H1 (cell line): ENCODE data around the gene SOS1. TPM values are rescaled to one million over a fixed set of nuclear protein-coding genes. Genes with fewer than 3 reads are reported as not detected.

Source experiments
- CHD7 ChIP-seq: fragments of 300-600 bp; sonication (generic); IDR thresholded peaks from 2 replicates; pipeline ENCODE4 v1.7.1; 2012; ENCODE audit warnings: low read length, moderate library complexity, mild to moderate bottlenecking, inconsistent platforms; ENCODE audit not compliant: insufficient replicate concordance
- CTBP2 ChIP-seq: IDR thresholded peaks from 2 replicates; pipeline ENCODE4 v1.7.0; 2011; ENCODE audit warnings: borderline replicate concordance, mild to moderate bottlenecking, moderate library complexity, mixed read lengths, low read length; ENCODE audit not compliant: insufficient read depth, insufficient read length
- SIRT6 ChIP-seq: IDR thresholded peaks from one replicate; pipeline ENCODE4 v1.7.1; 2012; ENCODE audit warnings: low read length, inconsistent platforms
- SUZ12 ChIP-seq: fragments of 200-600 bp; sonication (generic); IDR thresholded peaks from 2 replicates; pipeline ENCODE4 v1.6.1; 2012; ENCODE audit warnings: mild to moderate bottlenecking, inconsistent platforms, low read length, moderate library complexity, mixed read lengths
- polyA plus RNA-seq, 7 experiments: library from polyadenylated mRNA; depleted of rRNA in 3 of 7; stranded (reverse) in 5 of 7; unstranded in 2 of 7; fragments of >200 nt in 5 of 7; fragments of 200-250 nt in 2 of 7; gene quantifications; 1 replicate in 5 of 7; 2 replicates in 1 of 7; 4 replicates in 1 of 7; pipeline versions ENCODE4 v1.2.1 to v1.2.3, GENCODE V29; 2011 to 2013; ENCODE audit warnings: missing spikeins in 2 of 7, mixed read lengths in 2 of 7
- total RNA-seq: library from RNA; stranded (reverse); fragmentation: NEBNext Ultra II Directional; extraction: Animal tissue kit (Norgen Biotek cat#: 25700); gene quantifications from 2 replicates; pipeline ENCODE4 v1.2.1, GENCODE V29; 2021
- TF ChIP-seq, protein P1 (sequence below): IDR thresholded peaks from 2 replicates; pipeline ENCODE4 v1.6.1; 2012; ENCODE audit warnings: inconsistent platforms
- TF ChIP-seq, protein P2 (sequence below), 3 experiments: IDR thresholded peaks; 1 replicate in 2 of 3; 2 replicates in 1 of 3; pipeline versions ENCODE4 v1.5.1 to v1.6.1; 2011; ENCODE audit warnings: low read length in 3 of 3, mild to moderate bottlenecking in 3 of 3, inconsistent platforms in 2 of 3, low read depth in 1 of 3, moderate library complexity in 1 of 3; ENCODE audit not compliant: insufficient read depth in 1 of 3; ENCODE audit errors: control extremely low read depth in 1 of 3

The SOS1 gene
- total and polyA plus RNA-seq, 2 of the 8 experiments (the other 6 are each of a cell fraction or from before 2014, with no cell fraction given), result 25.7 to 27.0 TPM

DNA sequence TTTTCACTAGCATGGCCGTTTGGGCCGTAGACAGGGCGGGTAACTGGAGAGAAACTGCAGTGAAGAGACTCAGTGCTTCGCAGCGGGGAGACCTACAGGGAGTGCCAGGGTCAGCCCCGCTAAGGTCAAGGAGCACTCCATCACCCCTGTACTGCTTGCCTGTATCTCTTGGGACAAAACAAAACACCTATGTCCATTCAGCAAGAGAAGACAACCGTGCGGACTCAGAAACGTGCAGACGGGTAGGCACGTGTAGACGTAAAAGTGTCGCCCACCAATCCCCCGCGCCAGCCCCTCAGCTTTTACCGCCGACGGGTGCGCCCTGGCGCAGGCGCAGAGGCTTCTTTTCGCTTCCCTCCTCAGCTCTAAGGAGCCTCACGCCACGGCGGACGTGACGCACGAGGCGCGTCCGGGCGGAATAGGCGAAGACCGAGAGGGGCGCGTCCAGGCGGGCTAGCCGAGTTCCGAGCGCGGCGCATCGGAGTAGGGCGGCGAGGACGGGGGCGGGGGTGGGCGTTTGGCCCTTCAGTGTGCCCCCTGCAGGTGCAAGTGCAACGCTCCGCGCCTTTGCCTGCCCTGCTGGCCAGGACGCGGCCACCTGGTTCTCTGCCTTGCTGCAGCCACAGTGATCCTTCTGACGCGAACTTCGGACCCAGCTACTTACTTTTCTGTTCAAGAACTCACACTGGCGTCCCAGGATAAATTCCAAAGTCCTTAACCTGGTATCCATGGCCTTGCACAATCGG, 3.3 kb upstream of the SOS1 start (continued):
- TF ChIP-seq SUZ12 (no peak), CHD7 (no peak), CTBP2 (no peak), SIRT6 (no peak)
- TF ChIP-seq, protein P1, sequence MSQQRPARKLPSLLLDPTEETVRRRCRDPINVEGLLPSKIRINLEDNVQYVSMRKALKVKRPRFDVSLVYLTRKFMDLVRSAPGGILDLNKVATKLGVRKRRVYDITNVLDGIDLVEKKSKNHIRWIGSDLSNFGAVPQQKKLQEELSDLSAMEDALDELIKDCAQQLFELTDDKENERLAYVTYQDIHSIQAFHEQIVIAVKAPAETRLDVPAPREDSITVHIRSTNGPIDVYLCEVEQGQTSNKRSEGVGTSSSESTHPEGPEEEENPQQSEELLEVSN, result peak; percentile 97
- TF ChIP-seq, protein P2, sequence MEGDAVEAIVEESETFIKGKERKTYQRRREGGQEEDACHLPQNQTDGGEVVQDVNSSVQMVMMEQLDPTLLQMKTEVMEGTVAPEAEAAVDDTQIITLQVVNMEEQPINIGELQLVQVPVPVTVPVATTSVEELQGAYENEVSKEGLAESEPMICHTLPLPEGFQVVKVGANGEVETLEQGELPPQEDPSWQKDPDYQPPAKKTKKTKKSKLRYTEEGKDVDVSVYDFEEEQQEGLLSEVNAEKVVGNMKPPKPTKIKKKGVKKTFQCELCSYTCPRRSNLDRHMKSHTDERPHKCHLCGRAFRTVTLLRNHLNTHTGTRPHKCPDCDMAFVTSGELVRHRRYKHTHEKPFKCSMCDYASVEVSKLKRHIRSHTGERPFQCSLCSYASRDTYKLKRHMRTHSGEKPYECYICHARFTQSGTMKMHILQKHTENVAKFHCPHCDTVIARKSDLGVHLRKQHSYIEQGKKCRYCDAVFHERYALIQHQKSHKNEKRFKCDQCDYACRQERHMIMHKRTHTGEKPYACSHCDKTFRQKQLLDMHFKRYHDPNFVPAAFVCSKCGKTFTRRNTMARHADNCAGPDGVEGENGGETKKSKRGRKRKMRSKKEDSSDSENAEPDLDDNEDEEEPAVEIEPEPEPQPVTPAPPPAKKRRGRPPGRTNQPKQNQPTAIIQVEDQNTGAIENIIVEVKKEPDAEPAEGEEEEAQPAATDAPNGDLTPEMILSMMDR (IDR thresholded peaks at IDR 0.05; ENCODE audit: control extremely low read depth in 1 of 3, insufficient read depth in 1 of 3, low read depth in 1 of 3, low read length in 3 of 3), result peak; percentile 72 to 81 (median 74)
